Spleen (tissue), 7 donors: ENCODE measurements around the gene ACHE.

ENCODE experiments used
- POLR2A ChIP-seq, 3 donors: fragments of 450-650 bp; IDR thresholded peaks; one replicate each; pipeline ENCODE4 v1.5.1; 2017; ENCODE audit warnings: antibody characterized with exemption in 3 of 3, mild to moderate bottlenecking in 1 of 3
- POLR2AphosphoS5 ChIP-seq, 3 donors: sonication (generic); formaldehyde crosslinking; IDR thresholded peaks; one replicate each; pipeline ENCODE4 v1.5.1; 2017; ENCODE audit warnings: antibody characterized with exemption in 3 of 3
- TF ChIP-seq, protein P1 (sequence below), 11 experiments: fragments of 200-600 bp in 7 of 11; fragments of 450-650 bp in 4 of 11; sonication (generic) in 4 of 11; IDR thresholded peaks in 8 of 11; conservative IDR thresholded peaks in 3 of 11; 1 replicate in 7 of 11; 2 replicates in 4 of 11; pipeline versions ENCODE4 v1.4.0 to v1.8.0; 2016 to 2021; ENCODE audit warnings: antibody characterized with exemption in 11 of 11, inconsistent platforms in 4 of 11, mild to moderate bottlenecking in 1 of 11
- donor health status: DM: no; HTN: no; CAD: no; lungs with moderate emphysema.
- donor health status: DM: no; HTN: no; CAD: no.
- donor health status: DM: no; HTN: no; CAD: no.

DNA sequence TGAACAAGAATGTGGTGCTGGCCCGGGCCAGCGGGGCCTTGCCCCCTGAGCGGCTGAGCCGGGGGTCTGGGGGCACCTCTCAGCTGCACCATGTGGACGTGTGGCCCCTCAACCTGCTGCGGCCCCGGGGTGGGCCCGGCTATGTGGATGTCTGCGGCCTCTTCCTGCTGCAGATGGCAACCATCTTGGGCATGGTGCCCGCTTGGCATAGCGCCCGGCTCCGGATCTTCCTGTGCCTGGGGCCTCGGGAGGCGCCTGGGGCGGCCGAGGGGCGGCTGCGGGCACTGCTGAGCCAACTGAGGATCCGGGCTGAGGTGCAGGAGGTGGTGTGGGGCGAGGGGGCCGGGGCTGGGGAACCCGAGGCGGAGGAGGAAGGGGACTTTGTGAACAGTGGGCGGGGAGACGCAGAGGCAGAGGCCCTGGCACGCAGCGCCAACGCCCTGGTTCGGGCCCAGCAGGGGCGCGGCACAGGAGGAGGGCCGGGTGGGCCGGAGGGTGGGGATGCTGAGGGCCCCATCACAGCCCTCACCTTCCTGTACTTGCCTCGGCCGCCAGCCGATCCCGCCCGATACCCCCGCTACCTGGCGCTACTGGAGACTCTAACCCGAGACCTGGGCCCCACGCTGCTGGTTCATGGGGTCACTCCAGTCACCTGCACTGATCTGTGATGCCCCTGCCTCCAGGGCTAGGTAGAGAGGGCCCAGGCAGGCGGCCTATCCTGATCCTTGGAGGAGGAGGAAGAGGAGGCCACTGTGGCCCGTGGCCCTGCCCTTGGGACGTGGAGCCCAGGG lies 29.6 kb downstream of the ACHE start:
- TF ChIP-seq POLR2A (IDR thresholded peaks at IDR 0.05): no peak
- TF ChIP-seq, protein P1, sequence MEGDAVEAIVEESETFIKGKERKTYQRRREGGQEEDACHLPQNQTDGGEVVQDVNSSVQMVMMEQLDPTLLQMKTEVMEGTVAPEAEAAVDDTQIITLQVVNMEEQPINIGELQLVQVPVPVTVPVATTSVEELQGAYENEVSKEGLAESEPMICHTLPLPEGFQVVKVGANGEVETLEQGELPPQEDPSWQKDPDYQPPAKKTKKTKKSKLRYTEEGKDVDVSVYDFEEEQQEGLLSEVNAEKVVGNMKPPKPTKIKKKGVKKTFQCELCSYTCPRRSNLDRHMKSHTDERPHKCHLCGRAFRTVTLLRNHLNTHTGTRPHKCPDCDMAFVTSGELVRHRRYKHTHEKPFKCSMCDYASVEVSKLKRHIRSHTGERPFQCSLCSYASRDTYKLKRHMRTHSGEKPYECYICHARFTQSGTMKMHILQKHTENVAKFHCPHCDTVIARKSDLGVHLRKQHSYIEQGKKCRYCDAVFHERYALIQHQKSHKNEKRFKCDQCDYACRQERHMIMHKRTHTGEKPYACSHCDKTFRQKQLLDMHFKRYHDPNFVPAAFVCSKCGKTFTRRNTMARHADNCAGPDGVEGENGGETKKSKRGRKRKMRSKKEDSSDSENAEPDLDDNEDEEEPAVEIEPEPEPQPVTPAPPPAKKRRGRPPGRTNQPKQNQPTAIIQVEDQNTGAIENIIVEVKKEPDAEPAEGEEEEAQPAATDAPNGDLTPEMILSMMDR (IDR thresholded peaks at IDR 0.05 in 8 of 11, conservative IDR thresholded peaks at IDR 0.05 in 3 of 11): no peak
- TF ChIP-seq POLR2AphosphoS5 (IDR thresholded peaks at IDR 0.05): peak; percentile 48 to 78 (median 62)
